Activated naive CD4-positive, alpha-beta T cell treated with anti-CD3 and anti-CD28 coated beads, Interleukin-2, amount 10 ng/mL, durations not matched to agents 5 hours and 36 hours (primary cell): ENCODE measurements around the gene TOR1A. TPM values are rescaled to one million over a fixed set of nuclear protein-coding genes. Genes with fewer than 3 reads are reported as not detected.

ENCODE experiments used
- microRNA-seq: library from miRNA; unstranded; fragments of <30 nt; microRNA quantifications from one replicate; pipeline ENCODE4 v1.2.0, GENCODE V29; 2022; ENCODE audit warnings: borderline microRNAs expressed, borderline replicate concordance
- total RNA-seq, 2 experiments: library from RNA; stranded (reverse); gene quantifications; one replicate each; pipeline ENCODE4 v1.2.3, GENCODE V29; 2021

The TOR1A gene, protein sequence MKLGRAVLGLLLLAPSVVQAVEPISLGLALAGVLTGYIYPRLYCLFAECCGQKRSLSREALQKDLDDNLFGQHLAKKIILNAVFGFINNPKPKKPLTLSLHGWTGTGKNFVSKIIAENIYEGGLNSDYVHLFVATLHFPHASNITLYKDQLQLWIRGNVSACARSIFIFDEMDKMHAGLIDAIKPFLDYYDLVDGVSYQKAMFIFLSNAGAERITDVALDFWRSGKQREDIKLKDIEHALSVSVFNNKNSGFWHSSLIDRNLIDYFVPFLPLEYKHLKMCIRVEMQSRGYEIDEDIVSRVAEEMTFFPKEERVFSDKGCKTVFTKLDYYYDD
- total RNA-seq, result 10 to 100 TPM; 44.3 to 44.5 TPM

GRCh38 chr9:129823935-129824601 is at the start of gene TOR1A:
Gene TOR1A (minus strand): TSS chr9:129824136. CDS start chr9:129824085, 51 bp downstream.

GRCh38 chr9:129835128-129835859 is 11.4 kb upstream of the TOR1A start, which contains the start of the genes C9orf78 and USP20:
Gene C9orf78 (minus strand): TSS chr9:129835275. CDS start chr9:129835221, 54 bp downstream.
Gene USP20 (plus strand): TSS chr9:129835458. CDS start chr9:129852556, 17,098 bp downstream.

DNA sequence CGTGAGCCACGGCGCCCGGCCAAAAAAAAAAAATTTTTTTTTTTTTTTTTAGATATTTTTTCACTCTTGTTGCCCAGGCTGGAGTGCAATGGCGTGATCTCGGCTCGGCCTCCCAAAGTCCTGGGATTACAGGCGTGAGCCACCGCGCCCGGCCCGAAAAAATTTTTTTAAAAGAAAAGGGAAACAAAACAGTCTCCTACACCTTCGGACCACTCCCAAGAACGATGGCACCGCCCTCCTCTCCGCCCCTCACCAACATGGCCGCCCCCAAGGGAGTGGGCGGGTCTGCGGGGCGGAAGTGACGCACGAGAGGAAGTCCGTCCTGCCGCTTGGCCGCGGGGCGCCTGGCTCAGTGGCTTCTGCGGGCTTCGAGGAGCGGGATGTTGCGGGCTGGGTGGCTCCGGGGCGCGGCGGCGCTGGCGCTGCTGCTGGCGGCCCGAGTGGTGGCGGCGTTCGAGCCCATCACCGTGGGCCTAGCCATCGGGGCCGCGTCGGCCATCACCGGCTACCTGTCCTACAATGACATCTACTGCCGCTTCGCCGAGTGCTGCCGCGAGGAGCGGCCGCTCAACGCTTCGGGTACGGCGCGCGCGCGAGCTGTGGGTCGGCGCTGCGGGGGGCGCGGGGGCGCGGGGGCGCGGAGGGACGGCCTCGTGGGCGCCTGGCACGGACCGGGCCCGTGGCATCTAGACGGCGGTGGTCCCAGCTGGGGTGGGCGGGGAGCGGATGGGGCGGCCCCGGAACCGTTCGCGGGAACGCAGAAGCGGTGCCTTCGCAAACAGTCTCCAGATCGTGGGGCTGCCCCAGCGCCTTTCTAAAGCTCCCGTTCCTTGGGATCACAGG is 20.9 kb downstream of the TOR1A start, which contains the start of gene TOR1B:
TOR1B (plus strand) TSS at position 352 of the 843 bp plus-strand sequence; CDS start at position 381, 29 bp downstream.

Small RNA genes lying within 50 kb of the gene (microRNA-seq; reads per million reads assigned to microRNA genes)
- 1.3 reads per million for gene MIR6855

Other genes starting within 250 kb of the TOR1A start
- not detected for gene C9orf50, start 203.0 kb downstream of the TOR1A start, total RNA-seq
- 10 to 100 TPM; 30.8 to 35.2 TPM for gene NTMT1, start 198.0 kb downstream of the TOR1A start, total RNA-seq
- 10 to 100 TPM; 21.5 to 22.9 TPM for gene ASB6, start 182.0 kb downstream of the TOR1A start, total RNA-seq
- gene PRRX2, start 158.5 kb downstream of the TOR1A start, total RNA-seq, result not detected
- not detected for gene PTGES, start 71.1 kb downstream of the TOR1A start, total RNA-seq
- gene TOR1B, start 21.0 kb downstream of the TOR1A start, total RNA-seq, result 10 to 100 TPM; 22.8 to 25.1 TPM
- gene C9orf78, start 11.1 kb upstream of the TOR1A start, total RNA-seq, result 10 to 100 TPM; 72.5 to 73.6 TPM
- gene USP20, start 11.3 kb upstream of the TOR1A start, total RNA-seq, result 100 to 1,000 TPM; 108 to 109 TPM
- gene FNBP1, start 219.1 kb upstream of the TOR1A start, total RNA-seq, result 100 to 1,000 TPM; 194 to 199 TPM
- 10 to 100 TPM; 20.1 to 20.4 TPM for gene GPR107, start 229.8 kb upstream of the TOR1A start, total RNA-seq